ENCODE measurements around the gene TMEM40.

DNA sequence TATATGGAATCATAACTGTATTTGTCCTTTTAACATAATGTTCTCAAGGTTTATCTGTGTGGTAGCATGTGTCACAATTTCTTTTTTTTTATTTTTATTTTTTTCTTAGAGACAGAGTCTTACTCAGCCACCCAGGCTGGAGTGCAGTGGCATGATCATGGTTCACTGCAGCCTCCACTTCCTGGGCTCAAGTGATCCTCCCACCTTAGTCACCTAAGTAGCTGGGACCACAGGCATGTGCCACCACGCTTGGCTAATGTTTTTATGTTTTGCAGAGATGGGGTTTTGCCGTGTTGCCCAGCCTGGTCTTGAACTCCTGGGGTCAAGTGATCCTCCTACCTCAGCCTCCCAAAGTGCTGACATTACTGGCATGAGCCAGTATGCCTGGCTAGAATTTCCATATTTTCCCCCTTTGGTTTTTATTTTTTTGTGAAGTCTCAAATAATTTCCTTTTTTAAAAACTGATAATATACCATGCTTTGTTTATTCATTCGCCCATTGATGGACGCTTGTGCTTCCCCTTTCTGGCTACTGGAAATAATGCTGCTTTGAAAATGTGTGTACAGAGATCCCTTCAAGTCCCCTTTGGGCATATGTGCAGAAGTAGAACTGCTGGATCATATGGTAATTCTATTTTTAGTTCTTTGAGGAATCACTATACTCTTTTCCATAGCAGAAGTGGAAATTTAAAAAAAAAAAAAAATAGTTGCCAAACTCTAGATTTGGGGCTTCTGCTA lies 28.4 kb downstream of the TMEM40 start:
- TF ChIP-seq ELF4 (CRISPR knock-in tag; IDR thresholded peaks at IDR 0.05) (no peak), CTCF (IDR thresholded peaks at IDR 0.05 in 2 of 3, conservative IDR thresholded peaks at IDR 0.05 in 1 of 3; ENCODE audit: insufficient read depth in 2 of 3, low read depth in 1 of 3, low read length in 3 of 3) (no peak), GATAD2B (IDR thresholded peaks at IDR 0.05; ENCODE audit: borderline replicate concordance) (no peak), ZNF384 (IDR thresholded peaks at IDR 0.05; ENCODE audit: low read depth, low read length) (no peak), ZC3H11A (IDR thresholded peaks at IDR 0.05; ENCODE audit: low read depth, low read length) (no peak), MNT (conservative IDR thresholded peaks at IDR 0.05) (no peak), ZNF282 (CRISPR knock-in tag; IDR thresholded peaks at IDR 0.05) (no peak), PTTG1 (tag; IDR thresholded peaks at IDR 0.05; ENCODE audit: low read depth) (no peak), ZNF239 (CRISPR knock-in tag; IDR thresholded peaks at IDR 0.05) (no peak), EP300 (IDR thresholded peaks at IDR 0.05; ENCODE audit: low read length) (no peak)
- TF ChIP-seq, protein P1, sequence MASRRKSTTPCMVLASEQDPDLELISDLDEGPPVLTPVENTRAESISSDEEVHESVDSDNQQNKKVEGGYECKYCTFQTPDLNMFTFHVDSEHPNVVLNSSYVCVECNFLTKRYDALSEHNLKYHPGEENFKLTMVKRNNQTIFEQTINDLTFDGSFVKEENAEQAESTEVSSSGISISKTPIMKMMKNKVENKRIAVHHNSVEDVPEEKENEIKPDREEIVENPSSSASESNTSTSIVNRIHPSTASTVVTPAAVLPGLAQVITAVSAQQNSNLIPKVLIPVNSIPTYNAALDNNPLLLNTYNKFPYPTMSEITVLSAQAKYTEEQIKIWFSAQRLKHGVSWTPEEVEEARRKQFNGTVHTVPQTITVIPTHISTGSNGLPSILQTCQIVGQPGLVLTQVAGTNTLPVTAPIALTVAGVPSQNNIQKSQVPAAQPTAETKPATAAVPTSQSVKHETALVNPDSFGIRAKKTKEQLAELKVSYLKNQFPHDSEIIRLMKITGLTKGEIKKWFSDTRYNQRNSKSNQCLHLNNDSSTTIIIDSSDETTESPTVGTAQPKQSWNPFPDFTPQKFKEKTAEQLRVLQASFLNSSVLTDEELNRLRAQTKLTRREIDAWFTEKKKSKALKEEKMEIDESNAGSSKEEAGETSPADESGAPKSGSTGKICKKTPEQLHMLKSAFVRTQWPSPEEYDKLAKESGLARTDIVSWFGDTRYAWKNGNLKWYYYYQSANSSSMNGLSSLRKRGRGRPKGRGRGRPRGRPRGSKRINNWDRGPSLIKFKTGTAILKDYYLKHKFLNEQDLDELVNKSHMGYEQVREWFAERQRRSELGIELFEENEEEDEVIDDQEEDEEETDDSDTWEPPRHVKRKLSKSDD (conservative IDR thresholded peaks at IDR 0.05; ENCODE audit: low read length), result no peak
